SU-DHL-6 (cell line): ENCODE results near the gene POU2AF3.

ENCODE experiments used
- H2AFZ ChIP-seq: fragments of 200-600 bp; sonication (generic); 2 replicates; pipeline ENCODE4 v1.6.1; 2014; ENCODE audit warnings: low read depth, mild to moderate bottlenecking, moderate library complexity, mixed read lengths, antibody characterized with exemption, low read length; ENCODE audit not compliant: severe bottlenecking
- H3F3A ChIP-seq: fragments of 200-600 bp; shearing (Covaris generic); 2 replicates; pipeline ENCODE4 v1.6.0; 2016; ENCODE audit warnings: antibody characterized with exemption, mild to moderate bottlenecking; ENCODE audit not compliant: insufficient read depth
- H3K27ac ChIP-seq: fragments of 200-600 bp; sonication (generic); 2 replicates; pipeline ENCODE4 v1.5.1; 2016; ENCODE audit warnings: low read depth, mild to moderate bottlenecking, low read length, moderate library complexity, mixed read lengths
- H3K27me3 ChIP-seq: fragments of 200-600 bp; sonication (generic), shearing (Covaris generic); 2 replicates; pipeline ENCODE4 v1.6.0; 2014; ENCODE audit warnings: mild to moderate bottlenecking, low read length
- H3K36me3 ChIP-seq: fragments of 200-600 bp; sonication (generic); 2 replicates; pipeline ENCODE4 v1.6.1; 2014; ENCODE audit warnings: mild to moderate bottlenecking, low read length, mixed read lengths
- H3K4me2 ChIP-seq: fragments of 300-600, 200-600 bp; shearing (Covaris generic), sonication (generic); 2 replicates; pipeline ENCODE4 v1.6.0; 2014; ENCODE audit warnings: low read length, low read depth, mild to moderate bottlenecking; ENCODE audit not compliant: poor library complexity, severe bottlenecking
- H3K4me3 ChIP-seq: fragments of 200-600 bp; sonication (generic); 2 replicates; pipeline ENCODE4 v1.5.1; 2014; ENCODE audit warnings: antibody characterized with exemption, low read length, mild to moderate bottlenecking, mixed read lengths; ENCODE audit not compliant: insufficient read depth, poor library complexity, severe bottlenecking
- H3K79me2 ChIP-seq: fragments of 200-600 bp; sonication (generic); 2 replicates; pipeline ENCODE4 v1.6.1; 2014; ENCODE audit warnings: mild to moderate bottlenecking, low read length, moderate library complexity; ENCODE audit not compliant: insufficient read depth
- H3K9ac ChIP-seq: fragments of 200-600 bp; sonication (generic); 2 replicates; pipeline ENCODE4 v1.7.0; 2014; ENCODE audit warnings: mild to moderate bottlenecking, low read length
- H3K9me2 ChIP-seq: fragments of 200-600 bp; sonication (generic); replicated peaks from 2 replicates; pipeline ENCODE4 v1.6.1; 2014; ENCODE audit warnings: low read length; ENCODE audit not compliant: insufficient read depth
- H3K9me3 ChIP-seq: fragments of 200-600 bp; sonication (generic); 2 replicates; pipeline ENCODE4 v1.6.1; 2014; ENCODE audit warnings: low read length, mixed read lengths; ENCODE audit not compliant: insufficient read depth
- H4K20me1 ChIP-seq: fragments of 200-600 bp; sonication (generic); 2 replicates; pipeline ENCODE4 v1.6.1; 2014; ENCODE audit warnings: low read depth, mild to moderate bottlenecking, antibody characterized with exemption, low read length, moderate library complexity, mixed read lengths
- EZH2phosphoT487 ChIP-seq: fragments of 200-600 bp; sonication (generic), shearing (Covaris generic); conservative IDR thresholded peaks from 2 replicates; pipeline ENCODE4 v1.6.1; 2018; ENCODE audit warnings: mild to moderate bottlenecking, antibody characterized with exemption, low read length, moderate library complexity, mixed read lengths
- TF ChIP-seq, protein P1 (sequence below): fragments of 200-600 bp; sonication (generic); IDR thresholded peaks from one replicate; pipeline ENCODE4 v1.5.1; 2017; ENCODE audit warnings: antibody characterized with exemption, mild to moderate bottlenecking, low read length, moderate library complexity; ENCODE audit not compliant: insufficient read depth, poor library complexity, severe bottlenecking

POU2AF3 gene

DNA sequence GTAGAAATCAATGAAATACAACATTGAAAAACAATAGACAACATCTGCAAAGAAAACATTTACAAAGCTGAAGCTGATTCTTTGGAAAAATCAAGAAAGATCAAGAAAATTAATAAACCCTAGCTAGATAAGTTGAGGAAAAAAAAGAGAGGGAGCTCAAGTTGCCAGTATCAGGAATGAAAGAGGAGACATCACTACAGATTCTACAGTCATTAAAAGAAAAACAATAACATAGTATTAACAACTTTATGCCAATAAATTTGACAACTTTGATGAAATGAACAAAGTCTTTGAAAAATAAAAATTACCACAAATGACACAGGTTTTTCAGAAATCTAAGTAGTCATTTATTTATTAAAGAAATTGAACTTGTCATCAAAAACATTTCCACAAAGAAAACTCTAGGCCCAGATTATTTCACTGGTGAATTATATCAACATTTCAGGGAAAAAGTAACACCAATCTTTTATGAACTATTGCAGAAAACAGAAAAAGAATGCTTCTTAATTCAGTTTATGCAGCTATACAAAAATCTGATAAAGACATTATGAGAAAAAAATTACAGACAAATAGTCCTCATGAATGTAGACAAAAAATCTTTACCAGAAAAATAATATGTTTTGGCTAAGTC, 41.5 kb downstream of the POU2AF3 start:
- H3F3A ChIP-seq: no peaks in the 10 kb centered on the region
- no peaks in the 10 kb centered on the region for H3K79me2 ChIP-seq
- peaks cover 10% of the 10 kb centered on the region; the same call in 1 of the 2 replicates for H3K9me3 ChIP-seq
- no peak overlapping the region for H2AFZ ChIP-seq
- H3K27ac ChIP-seq: no peak overlapping the region
- TF ChIP-seq, protein P1, sequence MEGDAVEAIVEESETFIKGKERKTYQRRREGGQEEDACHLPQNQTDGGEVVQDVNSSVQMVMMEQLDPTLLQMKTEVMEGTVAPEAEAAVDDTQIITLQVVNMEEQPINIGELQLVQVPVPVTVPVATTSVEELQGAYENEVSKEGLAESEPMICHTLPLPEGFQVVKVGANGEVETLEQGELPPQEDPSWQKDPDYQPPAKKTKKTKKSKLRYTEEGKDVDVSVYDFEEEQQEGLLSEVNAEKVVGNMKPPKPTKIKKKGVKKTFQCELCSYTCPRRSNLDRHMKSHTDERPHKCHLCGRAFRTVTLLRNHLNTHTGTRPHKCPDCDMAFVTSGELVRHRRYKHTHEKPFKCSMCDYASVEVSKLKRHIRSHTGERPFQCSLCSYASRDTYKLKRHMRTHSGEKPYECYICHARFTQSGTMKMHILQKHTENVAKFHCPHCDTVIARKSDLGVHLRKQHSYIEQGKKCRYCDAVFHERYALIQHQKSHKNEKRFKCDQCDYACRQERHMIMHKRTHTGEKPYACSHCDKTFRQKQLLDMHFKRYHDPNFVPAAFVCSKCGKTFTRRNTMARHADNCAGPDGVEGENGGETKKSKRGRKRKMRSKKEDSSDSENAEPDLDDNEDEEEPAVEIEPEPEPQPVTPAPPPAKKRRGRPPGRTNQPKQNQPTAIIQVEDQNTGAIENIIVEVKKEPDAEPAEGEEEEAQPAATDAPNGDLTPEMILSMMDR: no peak
- no peak for TF ChIP-seq EZH2phosphoT487
- H3K36me3 ChIP-seq: peaks cover 4% of the 10 kb centered on the region; the same call in 1 of the 2 replicates
- no peaks in the 10 kb centered on the region for H3K9me2 ChIP-seq
- H4K20me1 ChIP-seq: no peaks in the 10 kb centered on the region
- H3K4me3 ChIP-seq: no peak overlapping the region
- H3K4me2 ChIP-seq: no peak overlapping the region
- H3K9ac ChIP-seq: no peak overlapping the region
- H3K27me3 ChIP-seq: no peaks in the 10 kb centered on the region

DNA sequence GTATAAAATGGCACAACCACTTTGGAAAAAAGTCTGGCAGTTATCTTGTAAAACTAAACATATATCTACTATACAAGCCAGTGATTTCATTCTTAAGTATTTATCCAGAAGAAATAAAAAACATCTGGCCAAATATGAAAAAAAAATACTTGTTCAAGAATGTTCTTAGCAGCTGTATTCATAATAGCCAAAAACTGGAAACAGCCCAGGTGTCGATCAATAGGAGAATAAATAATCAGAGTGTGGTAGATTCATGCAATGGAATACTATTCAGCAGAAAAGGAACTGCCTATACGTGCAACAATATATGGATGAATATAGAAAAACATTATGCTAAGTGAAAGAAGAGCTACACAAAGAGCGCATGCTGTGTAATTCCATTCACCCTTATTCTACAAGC, 44.0 kb downstream of the POU2AF3 start:
- Histone ChIP-seq H3K36me3 (peaks cover 4% of the 10 kb centered on the region; the same call in 1 of the 2 replicates), H3K9me2 (no peaks in the 10 kb centered on the region), H3K27ac (no peak overlapping the region)

DNA sequence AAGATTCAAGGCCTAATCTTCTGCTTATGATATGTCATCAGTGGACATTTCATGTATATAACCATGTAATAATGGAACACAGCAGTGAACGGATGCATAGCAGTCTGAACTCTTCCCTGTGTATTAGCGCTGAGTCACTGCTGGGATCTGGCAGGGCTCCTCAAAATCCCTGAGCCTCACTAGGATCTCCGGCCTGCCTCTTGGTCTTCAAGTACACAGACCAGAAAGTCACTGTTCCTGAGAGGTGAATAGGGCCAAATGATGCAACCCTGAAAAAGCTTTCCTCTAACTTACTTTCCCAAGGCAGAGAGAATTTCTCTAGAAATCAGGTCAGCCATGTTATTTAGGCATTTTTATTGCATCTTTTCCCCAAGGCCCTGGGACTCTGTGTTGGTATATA, 45.7 kb downstream of the POU2AF3 start:
- no peak overlapping the region for H3K9ac ChIP-seq
- H3K27me3 ChIP-seq: no peaks in the 10 kb centered on the region
- H3K9me3 ChIP-seq: peaks cover 10% of the 10 kb centered on the region; the same call in 1 of the 2 replicates
- no peaks in the 10 kb centered on the region for H3K9me2 ChIP-seq
- H3K4me3 ChIP-seq: no peak overlapping the region
- TF ChIP-seq EZH2phosphoT487: no peak
- TF ChIP-seq, protein P1: no peak
- peaks cover 28% of the 10 kb centered on the region for H3F3A ChIP-seq
- no peak overlapping the region for H3K4me2 ChIP-seq
- no peak overlapping the region for H3K27ac ChIP-seq
- no peak overlapping the region for H2AFZ ChIP-seq
- H4K20me1 ChIP-seq: no peaks in the 10 kb centered on the region
- no peaks in the 10 kb centered on the region for H3K79me2 ChIP-seq
- peaks cover 4% of the 10 kb centered on the region; the same call in 1 of the 2 replicates for H3K36me3 ChIP-seq

More for the DNA sequence above, 44.0 kb downstream of the POU2AF3 start:
- H3K79me2 ChIP-seq: no peaks in the 10 kb centered on the region
- H3K27me3 ChIP-seq: no peaks in the 10 kb centered on the region
- no peaks in the 10 kb centered on the region for H4K20me1 ChIP-seq
- no peak overlapping the region for H3K4me3 ChIP-seq
- H3K4me2 ChIP-seq: no peak overlapping the region
- peaks cover 10% of the 10 kb centered on the region; the same call in 1 of the 2 replicates for H3K9me3 ChIP-seq
- H2AFZ ChIP-seq: no peak overlapping the region
- H3F3A ChIP-seq: peaks cover 17% of the 10 kb centered on the region
- TF ChIP-seq, protein P1: no peak
- TF ChIP-seq EZH2phosphoT487: no peak
- H3K9ac ChIP-seq: no peak overlapping the region
